Kidney (tissue), 14 donors: ENCODE data around the gene RABGAP1. TPM values are rescaled to one million over a fixed set of nuclear protein-coding genes. Genes with fewer than 3 reads are reported as not detected.

Experiments
- DNase-seq, 5 donors: peaks; one replicate each; pipeline ENCODE4 v3.0.0-alpha.2; 2013 to 2020
- FAIRE-seq: peaks from 2 replicates; lab custom pipeline; 2012; peaks lifted over from hg19 to GRCh38; lab: Jason Lieb, UNC
- H3K27ac ChIP-seq, 2 donors: one replicate each; pipeline ENCODE4 v1.7.0; 2013; ENCODE audit warnings: low read depth in 2 of 2, low read length in 2 of 2, inconsistent platforms in 1 of 2
- H3K27me3 ChIP-seq: one replicate; pipeline ENCODE4 v1.7.1; 2013; ENCODE audit warnings: low read length, inconsistent platforms; ENCODE audit not compliant: control insufficient read depth, insufficient read depth
- H3K36me3 ChIP-seq, 3 donors: one replicate each; pipeline versions ENCODE4 v1.7.0 to v1.7.1; 2013; ENCODE audit warnings: low read length in 3 of 3, control low read depth in 1 of 3, inconsistent platforms in 1 of 3; ENCODE audit not compliant: insufficient read depth in 3 of 3, control insufficient read depth in 2 of 3
- H3K4me1 ChIP-seq, 3 donors: one replicate each; pipeline versions ENCODE4 v1.7.0 to v1.7.1; 2013; ENCODE audit warnings: low read length in 3 of 3, inconsistent platforms in 1 of 3, low read depth in 1 of 3; ENCODE audit not compliant: control insufficient read depth in 2 of 3, insufficient read depth in 2 of 3
- H3K4me3 ChIP-seq, 3 donors: one replicate each; pipeline versions ENCODE4 v1.7.0 to v1.8.1; 2013; ENCODE audit warnings: low read length in 3 of 3, control low read depth in 1 of 3, inconsistent platforms in 1 of 3
- H3K9ac ChIP-seq, 3 donors: one replicate each; pipeline versions ENCODE4 v1.7.0 to v1.7.1; 2013; ENCODE audit warnings: low read length in 3 of 3, control low read depth in 1 of 3, inconsistent platforms in 1 of 3
- H3K9me3 ChIP-seq, 3 donors: one replicate each; pipeline versions ENCODE4 v1.7.0 to v1.7.1; 2013; ENCODE audit warnings: low read length in 3 of 3, control low read depth in 1 of 3, inconsistent platforms in 1 of 3; ENCODE audit not compliant: control insufficient read depth in 2 of 3, insufficient read depth in 1 of 3
- intact Hi-C: fragments of 100-400 bp; cut with DNase I; formaldehyde crosslinking; loops from one replicate; pipeline ENCODE4 v1.11.1; 2022
- polyA plus RNA-seq: library from polyadenylated mRNA; stranded (reverse); fragments of 350-450 nt; fragmentation: Illumina TruSeq; extraction: RNeasy Lipid Tissue Mini Kit (QIAGEN cat#74804); gene quantifications from one replicate; pipeline ENCODE4 v1.2.3, GENCODE V29; 2014; ENCODE audit warnings: low read depth, low replicate concordance; ENCODE audit not compliant: insufficient read depth
- total RNA-seq: library from RNA; stranded (reverse); fragmentation: NEBNext Ultra II Directional; extraction: Animal tissue kit (Norgen Biotek cat#: 25700); gene quantifications from one replicate; pipeline ENCODE4 v1.2.1, GENCODE V29; 2021
- TF ChIP-seq, protein P1 (sequence below): IDR thresholded peaks from 3 replicates; pipeline ENCODE4 v1.5.1; 2012; ENCODE audit warnings: mild to moderate bottlenecking, moderate library complexity, borderline replicate concordance; ENCODE audit not compliant: insufficient read depth; ENCODE audit errors: extremely low read depth
- donor health status: control.
- donor health status: control.
- donor health status: control.
- donor health status: control.
- donor health status: control.
- donor health status: DM: yes; HTN: yes; CAD: no.
- donor health status: Normal renal cell carcinoma (clear cell type).

RABGAP1 gene
- total and polyA plus RNA-seq, 2 donors from 2014 or later: 13.7 to 61.1 TPM

DNA sequence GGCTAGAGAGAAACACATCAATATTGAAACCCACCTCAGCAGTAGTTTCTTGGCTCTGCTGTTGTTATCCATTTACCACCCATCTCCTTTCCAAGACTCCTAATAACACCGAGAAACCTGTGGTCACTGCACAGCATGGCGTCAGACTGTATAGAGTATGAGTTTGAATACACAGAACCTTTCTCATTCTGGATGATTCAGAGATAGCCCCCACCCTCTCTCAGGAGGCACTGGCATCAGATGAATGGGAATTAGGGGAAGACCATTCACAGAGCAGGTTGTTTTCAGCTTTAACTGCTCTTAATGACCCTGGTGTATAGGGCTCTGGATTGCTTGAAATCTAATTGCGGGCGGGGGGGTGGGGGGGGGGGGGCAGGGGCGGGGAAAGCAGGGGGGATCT, 179.3 kb downstream of the RABGAP1 start:
- intact Hi-C loops: no loop called here
- Histone ChIP-seq H3K36me3 (peaks cover 0 to 3% (median 0%) of the 10 kb centered on the region in 3 donors), H3K27ac (peak overlapping the region in 1 of 2 donors; percentile 23), H3K27me3 (no peaks in the 10 kb centered on the region), H3K4me3 (no peak overlapping the region), H3K4me1 (peaks cover 0 to 26% (median 9%) of the 10 kb centered on the region in 3 donors), H3K9ac (no peak overlapping the region), H3K9me3 (no peaks in the 10 kb centered on the region)
- DNase-seq: no peak
- TF ChIP-seq, protein P1, sequence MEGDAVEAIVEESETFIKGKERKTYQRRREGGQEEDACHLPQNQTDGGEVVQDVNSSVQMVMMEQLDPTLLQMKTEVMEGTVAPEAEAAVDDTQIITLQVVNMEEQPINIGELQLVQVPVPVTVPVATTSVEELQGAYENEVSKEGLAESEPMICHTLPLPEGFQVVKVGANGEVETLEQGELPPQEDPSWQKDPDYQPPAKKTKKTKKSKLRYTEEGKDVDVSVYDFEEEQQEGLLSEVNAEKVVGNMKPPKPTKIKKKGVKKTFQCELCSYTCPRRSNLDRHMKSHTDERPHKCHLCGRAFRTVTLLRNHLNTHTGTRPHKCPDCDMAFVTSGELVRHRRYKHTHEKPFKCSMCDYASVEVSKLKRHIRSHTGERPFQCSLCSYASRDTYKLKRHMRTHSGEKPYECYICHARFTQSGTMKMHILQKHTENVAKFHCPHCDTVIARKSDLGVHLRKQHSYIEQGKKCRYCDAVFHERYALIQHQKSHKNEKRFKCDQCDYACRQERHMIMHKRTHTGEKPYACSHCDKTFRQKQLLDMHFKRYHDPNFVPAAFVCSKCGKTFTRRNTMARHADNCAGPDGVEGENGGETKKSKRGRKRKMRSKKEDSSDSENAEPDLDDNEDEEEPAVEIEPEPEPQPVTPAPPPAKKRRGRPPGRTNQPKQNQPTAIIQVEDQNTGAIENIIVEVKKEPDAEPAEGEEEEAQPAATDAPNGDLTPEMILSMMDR: no peak
- FAIRE-seq: no peak

DNA sequence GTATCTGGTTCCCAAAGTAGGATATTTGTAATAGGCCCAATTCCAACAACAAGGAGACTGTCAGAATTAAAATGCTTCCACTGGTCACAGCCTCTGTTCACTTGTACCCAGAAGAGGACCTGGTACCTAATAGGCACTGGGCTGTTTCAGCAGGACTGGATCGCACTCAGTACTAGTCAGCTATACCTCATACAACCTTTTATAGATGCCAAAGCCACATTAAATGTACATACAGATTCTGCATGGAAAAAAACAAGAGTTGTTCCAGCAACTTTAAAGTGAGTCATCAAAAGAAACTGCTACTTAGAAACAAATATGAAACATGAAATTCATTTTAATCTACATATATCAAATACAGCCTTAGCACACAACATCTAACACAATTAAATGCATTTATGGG, 180.1 kb downstream of the RABGAP1 start:
- TF ChIP-seq, protein P1: no peak
- Histone ChIP-seq H3K4me3 (no peak overlapping the region), H3K4me1 (peaks cover 0 to 26% (median 9%) of the 10 kb centered on the region in 3 donors), H3K9me3 (no peaks in the 10 kb centered on the region), H3K27ac (no peak overlapping the region), H3K9ac (no peak overlapping the region), H3K27me3 (no peaks in the 10 kb centered on the region), H3K36me3 (no peaks in the 10 kb centered on the region)
- intact Hi-C loops: no loop called here
- DNase-seq (no peak), FAIRE-seq (no peak)

DNA sequence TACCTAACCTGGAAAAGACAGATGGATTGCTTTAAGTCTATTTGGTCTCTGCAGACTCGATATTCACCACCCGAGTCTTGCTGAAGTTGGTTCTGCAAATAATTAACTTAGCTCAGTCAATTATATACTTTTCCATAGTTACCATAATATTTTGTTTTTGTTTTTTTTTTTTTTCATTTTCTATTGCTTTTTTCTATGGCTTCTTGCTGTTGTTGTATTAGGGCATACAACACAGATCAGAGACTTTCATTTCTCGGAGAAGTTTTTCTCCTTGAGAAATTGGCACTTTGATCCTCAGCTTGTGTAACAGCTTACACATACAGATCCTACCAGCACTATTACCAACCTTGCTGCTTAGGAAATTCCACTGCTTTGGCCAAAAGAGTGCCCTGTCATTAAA, 180.6 kb downstream of the RABGAP1 start:
- TF ChIP-seq, protein P1: no peak
- peak overlapping the region in 1 of 2 donors; percentile 47 for H3K27ac ChIP-seq
- H3K4me1 ChIP-seq: peaks cover 0 to 26% (median 9%) of the 10 kb centered on the region in 3 donors
- FAIRE-seq (peak; percentile 92), DNase-seq (peak in 2 of 5 donors; percentile 37 to 43)
- H3K9me3 ChIP-seq: no peaks in the 10 kb centered on the region
- no peaks in the 10 kb centered on the region for H3K36me3 ChIP-seq
- H3K4me3 ChIP-seq: no peak overlapping the region
- no peaks in the 10 kb centered on the region for H3K27me3 ChIP-seq
- H3K9ac ChIP-seq: no peak overlapping the region
- intact Hi-C loops: no loop called here

DNA sequence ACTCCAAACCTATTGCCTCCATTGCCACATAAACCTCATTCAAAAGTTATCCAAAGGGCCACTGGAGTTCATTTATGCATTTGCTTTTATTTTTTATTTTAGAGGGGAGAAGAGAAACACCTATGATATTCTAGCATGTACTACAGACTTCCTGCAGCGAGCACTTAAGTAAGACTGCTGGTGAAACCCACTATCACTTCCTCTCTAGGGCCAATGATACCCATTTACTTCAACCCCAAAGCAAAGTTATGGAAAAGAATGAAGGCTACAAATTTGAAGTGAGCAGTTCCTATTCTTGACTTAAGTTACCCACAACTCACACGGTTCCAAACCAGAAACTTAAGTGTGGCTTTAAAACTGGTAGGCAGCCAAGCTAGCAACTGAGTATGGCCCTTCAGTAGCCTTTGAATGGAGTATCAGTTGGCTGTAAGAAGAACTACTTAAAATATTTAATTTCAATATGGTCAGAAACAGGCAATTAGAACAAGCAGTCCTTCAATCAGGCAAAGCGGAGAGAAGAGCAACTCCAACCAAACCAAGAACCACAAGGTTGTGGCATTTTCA, 186.8 kb downstream of the RABGAP1 start:
- Histone ChIP-seq H3K9ac (no peak overlapping the region), H3K27ac (no peak overlapping the region), H3K9me3 (no peaks in the 10 kb centered on the region), H3K36me3 (peaks cover 2 to 13% (median 2%) of the 10 kb centered on the region in 3 donors), H3K4me3 (no peak overlapping the region), H3K4me1 (no peaks in the 10 kb centered on the region), H3K27me3 (no peaks in the 10 kb centered on the region)
- FAIRE-seq (no peak), DNase-seq (no peak)
- intact Hi-C loops: no loop called here
- TF ChIP-seq, protein P1: no peak
